Esophagus muscularis mucosa (tissue), 4 donors: ENCODE data around the gene TMEM255B. TPM values are rescaled to one million over a fixed set of nuclear protein-coding genes. Genes with fewer than 3 reads are reported as not detected.

Source experiments
- DNase-seq: peaks from one replicate; pipeline ENCODE4 v3.0.0-alpha.2; 2017; ENCODE audit errors: extremely low spot score
- H3K27ac ChIP-seq, 4 donors: fragments of 200-600 bp; sonication (generic); replicated peaks in 1 of 4; 1 replicate in 3 of 4; 2 replicates in 1 of 4; pipeline ENCODE4 v1.5.1; 2016 to 2019; ENCODE audit warnings: mild to moderate bottlenecking in 1 of 4
- H3K27me3 ChIP-seq, 4 donors: fragments of 200-600 bp; sonication (generic); one replicate each; pipeline versions ENCODE4 v1.5.1 to v1.6.0; 2016 to 2019
- H3K36me3 ChIP-seq, 4 donors: fragments of 200-600 bp; sonication (generic); one replicate each; pipeline ENCODE4 v1.5.1; 2016 to 2019
- H3K4me1 ChIP-seq, 4 donors: fragments of 200-600 bp; sonication (generic); one replicate each; pipeline ENCODE4 v1.5.1; 2016 to 2019
- H3K4me3 ChIP-seq, 4 donors: fragments of 200-600 bp; sonication (generic); 1 replicate in 2 of 4; 2 replicates in 2 of 4; pipeline ENCODE4 v1.5.1; 2016 to 2019; ENCODE audit warnings: mild to moderate bottlenecking in 4 of 4, moderate library complexity in 1 of 4
- H3K9me3 ChIP-seq, 4 donors: fragments of 200-600 bp; sonication (generic); 1 replicate in 3 of 4; 2 replicates in 1 of 4; pipeline ENCODE4 v1.5.1; 2016 to 2019
- CTCF ChIP-seq, 3 experiments: fragments of 200-600 bp in 2 of 3; fragments of 450-650 bp in 1 of 3; sonication (generic) in 2 of 3; IDR thresholded peaks; one replicate each; pipeline ENCODE4 v1.5.1; 2017 to 2019; ENCODE audit warnings: antibody characterized with exemption in 3 of 3, mild to moderate bottlenecking in 2 of 3, moderate library complexity in 1 of 3
- EP300 ChIP-seq: sonication (generic); formaldehyde crosslinking; IDR thresholded peaks from one replicate; pipeline ENCODE4 v1.6.1; 2017; ENCODE audit warnings: antibody characterized with exemption
- POLR2A ChIP-seq: fragments of 450-650 bp; IDR thresholded peaks from one replicate; pipeline ENCODE4 v1.6.1; 2017; ENCODE audit warnings: antibody characterized with exemption, moderate library complexity, mild to moderate bottlenecking, low read depth
- POLR2AphosphoS5 ChIP-seq, 2 donors: sonication (generic); formaldehyde crosslinking; IDR thresholded peaks; one replicate each; pipeline ENCODE4 v1.6.1; 2017; ENCODE audit warnings: antibody characterized with exemption in 2 of 2
- WGBS: methylation state at CpG from one replicate; pipeline ENCODE4 v1.1.5; 2018; 5-methylcytosine and 5-hydroxymethylcytosine counted together
- intact Hi-C: fragments of 100-400 bp; cut with DNase I; formaldehyde crosslinking; loops from one replicate; pipeline ENCODE4 v1.15.1; 2023
- total RNA-seq, 4 donors: library from RNA; depleted of rRNA; stranded (reverse); fragments of >200 nt; gene quantifications; one replicate each; pipeline versions ENCODE4 v1.1.0 to v1.2.1, GENCODE V29; 2016

Gene TMEM255B
- total RNA-seq, 4 donors from 2014 or later: 4.1 to 12.3 (median 10.7) TPM

DNA sequence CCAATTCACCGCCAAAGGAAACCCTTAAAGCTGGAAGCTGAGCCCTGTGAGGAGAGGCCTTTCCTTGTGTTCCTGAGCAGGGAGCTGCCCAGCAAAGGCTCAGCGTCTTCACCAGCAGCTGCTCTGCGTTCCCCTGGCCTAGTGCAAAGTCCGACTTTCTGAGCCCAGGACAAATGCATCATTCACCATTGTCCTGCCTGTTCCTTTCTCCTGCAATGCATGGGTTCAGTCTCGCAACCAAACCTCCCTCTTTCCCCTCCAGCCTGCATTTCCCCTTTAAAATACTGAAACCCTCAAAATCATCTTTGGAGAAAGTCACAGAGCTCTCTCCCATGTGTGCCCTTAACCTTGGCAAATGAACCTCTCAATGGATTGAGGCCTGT, 12.9 kb upstream of the TMEM255B start:
- no peak for TF ChIP-seq EP300
- TF ChIP-seq POLR2AphosphoS5 (IDR thresholded peaks at IDR 0.05): no peak
- TF ChIP-seq POLR2A: no peak
- TF ChIP-seq CTCF (IDR thresholded peaks at IDR 0.05): no peak
- H3K4me1 ChIP-seq: no peaks in the 10 kb centered on the region
- no peaks in the 10 kb centered on the region for H3K9me3 ChIP-seq
- no peak overlapping the region for H3K27ac ChIP-seq
- H3K36me3 ChIP-seq: no peaks in the 10 kb centered on the region
- no peak overlapping the region for H3K4me3 ChIP-seq
- H3K27me3 ChIP-seq: peaks cover 0 to 8% (median 0%) of the 10 kb centered on the region in 4 donors
- no peak for DNase-seq
- WGBS: 90% methylated on average over 5 of the region's 5 CpGs
- intact Hi-C loops: no loop called here

DNA sequence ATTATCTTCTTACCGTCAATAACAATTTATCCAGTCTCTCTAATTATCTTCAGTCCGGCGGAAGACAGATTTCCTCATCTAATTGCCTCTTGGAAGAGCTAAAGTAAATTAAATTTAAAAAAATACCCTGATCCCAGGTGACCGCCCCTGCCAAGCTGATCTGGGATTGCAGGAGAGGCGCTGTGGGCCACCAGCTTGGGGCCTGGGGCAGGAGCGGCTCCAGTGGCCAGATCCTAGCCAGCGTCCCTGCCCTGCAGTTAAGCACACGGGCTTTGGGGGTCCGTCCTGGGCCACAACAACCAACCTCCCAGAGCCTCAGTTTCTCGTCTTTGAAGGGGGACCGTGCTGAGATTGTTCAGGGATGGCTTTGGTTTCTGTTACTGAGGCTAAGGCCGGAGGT, 12.4 kb upstream of the TMEM255B start:
- Histone ChIP-seq H3K27ac (no peak overlapping the region), H3K4me3 (no peak overlapping the region), H3K27me3 (peaks cover 0 to 8% (median 0%) of the 10 kb centered on the region in 4 donors), H3K9me3 (no peaks in the 10 kb centered on the region), H3K4me1 (no peaks in the 10 kb centered on the region), H3K36me3 (no peaks in the 10 kb centered on the region)
- no peak for DNase-seq
- intact Hi-C loops: no loop called here
- TF ChIP-seq POLR2AphosphoS5 (IDR thresholded peaks at IDR 0.05) (no peak), POLR2A (no peak), CTCF (IDR thresholded peaks at IDR 0.05) (no peak), EP300 (no peak)
- WGBS: 91% methylated on average over 11 of the region's 12 CpGs

DNA sequence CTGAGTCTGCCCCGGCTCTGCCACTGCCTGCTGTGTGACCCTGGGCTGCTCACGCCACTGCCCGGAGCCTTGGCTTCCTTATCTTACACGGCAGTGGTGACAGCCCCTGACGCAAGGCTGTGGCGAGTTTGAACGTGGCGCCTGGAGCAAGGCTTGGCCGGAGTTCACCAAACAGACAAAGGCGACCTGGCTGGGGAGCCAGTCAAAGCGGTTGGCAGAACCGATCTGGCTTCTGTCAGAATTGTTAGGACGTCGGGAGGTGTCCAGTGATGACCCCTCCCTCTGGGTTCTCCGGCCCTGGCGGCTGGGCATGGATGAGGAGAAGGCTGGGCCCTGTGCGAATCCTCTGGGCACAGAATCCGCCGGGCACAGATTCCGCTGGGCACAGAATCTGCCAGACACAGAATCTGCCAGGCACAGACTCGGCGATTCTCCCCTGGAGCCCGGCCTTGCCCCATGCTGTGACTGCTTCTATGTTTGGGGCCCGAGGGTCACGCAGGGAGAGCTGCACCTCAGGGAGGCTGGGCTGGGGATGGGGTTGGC, 11.7 kb upstream of the TMEM255B start:
- intact Hi-C loops: no loop called here
- Histone ChIP-seq H3K9me3 (no peaks in the 10 kb centered on the region), H3K36me3 (no peaks in the 10 kb centered on the region), H3K27me3 (peaks cover 0 to 8% (median 0%) of the 10 kb centered on the region in 4 donors), H3K27ac (no peak overlapping the region), H3K4me1 (no peaks in the 10 kb centered on the region), H3K4me3 (no peak overlapping the region)
- DNase-seq: no peak
- no peak for TF ChIP-seq EP300
- WGBS: 79% methylated on average over 19 of the region's 25 CpGs

GRCh38 chr13:113748101-113748861, 10.7 kb upstream of the TMEM255B start:
- Histone ChIP-seq H3K27ac (no peak overlapping the region), H3K27me3 (no peaks in the 10 kb centered on the region), H3K9me3 (no peaks in the 10 kb centered on the region), H3K4me3 (no peak overlapping the region), H3K36me3 (no peaks in the 10 kb centered on the region), H3K4me1 (no peaks in the 10 kb centered on the region)
- 72% methylated on average over 19 of the region's 25 CpGs for WGBS
- DNase-seq: no peak
- no peak for TF ChIP-seq EP300
- TF ChIP-seq CTCF (IDR thresholded peaks at IDR 0.05): no peak
- TF ChIP-seq POLR2A: no peak
- no peak for TF ChIP-seq POLR2AphosphoS5 (IDR thresholded peaks at IDR 0.05)
- intact Hi-C loops: no loop called here

- intact Hi-C loops: no loop called here
- H3K9me3 ChIP-seq: no peaks in the 10 kb centered on the region
- whole genome bisulfite sequencing: 98% methylated on average over 19 of the region's 22 CpGs
- H3K4me1 ChIP-seq: no peaks in the 10 kb centered on the region
- no peaks in the 10 kb centered on the region for H3K27me3 ChIP-seq
- H3K4me3 ChIP-seq: no peak overlapping the region
- DNase-seq: no peak
- no peaks in the 10 kb centered on the region for H3K36me3 ChIP-seq
- no peak overlapping the region for H3K27ac ChIP-seq
- TF ChIP-seq CTCF (IDR thresholded peaks at IDR 0.05) (no peak), POLR2A (no peak), POLR2AphosphoS5 (IDR thresholded peaks at IDR 0.05) (no peak), EP300 (no peak)
Observed at GRCh38 chr13:113748862-113749451, 10.1 kb upstream of the TMEM255B start.
